DND-41 (cell line): ENCODE results near the gene LIMD2.
"Not testable (repeated sequence)": the region's sequence is repeated elsewhere in the genome, so short reads cannot be mapped to it uniquely, and the experiment has no call there.

ENCODE experiments used
- ATAC-seq: fragments of 200-7000 bp; cut with Tn5 transposase; 3 replicates; pipeline ENCODE4 v1.9.1; 2021; ENCODE audit warnings: low read depth; ENCODE audit not compliant: insufficient read depth
- DNase-seq: peaks from one replicate; pipeline ENCODE4 v3.0.0-alpha.2; 2020
- H2AFZ ChIP-seq: 2 replicates; pipeline ENCODE4 v1.6.0; 2012; ENCODE audit warnings: low read depth, low read length
- H3K27ac ChIP-seq: 2 replicates; pipeline ENCODE4 v1.5.1; 2012; ENCODE audit warnings: low read length, inconsistent platforms
- H3K27me3 ChIP-seq: fragments of 200-600 bp; sonication (generic); 2 replicates; pipeline ENCODE4 v1.6.0; 2012; ENCODE audit warnings: low read length, mild to moderate bottlenecking, inconsistent platforms; ENCODE audit not compliant: insufficient read depth, poor library complexity
- H3K36me3 ChIP-seq: 2 replicates; pipeline ENCODE4 v1.5.1; 2012; ENCODE audit warnings: low read length, inconsistent platforms; ENCODE audit not compliant: insufficient read depth
- H3K4me1 ChIP-seq: 2 replicates; pipeline ENCODE4 v1.5.1; 2012; ENCODE audit warnings: mild to moderate bottlenecking, low read length; ENCODE audit not compliant: insufficient read depth
- H3K4me2 ChIP-seq: 2 replicates; pipeline ENCODE4 v1.6.0; 2012; ENCODE audit warnings: mild to moderate bottlenecking, moderate library complexity, low read length, inconsistent platforms; ENCODE audit not compliant: insufficient read depth
- H3K4me3 ChIP-seq, 2 experiments: fragments of 200-600 bp in 1 of 2; shearing (Covaris generic) in 1 of 2; 2 replicates each; pipeline ENCODE4 v1.5.1; 2012 to 2016; ENCODE audit warnings: inconsistent platforms in 2 of 2, low read length in 2 of 2, mild to moderate bottlenecking in 2 of 2, low read depth in 1 of 2, moderate library complexity in 1 of 2
- H3K79me2 ChIP-seq: 2 replicates; pipeline ENCODE4 v1.6.0; 2012; ENCODE audit warnings: low read length, inconsistent platforms; ENCODE audit not compliant: insufficient read depth
- H3K9ac ChIP-seq: 2 replicates; pipeline ENCODE4 v1.6.0; 2012; ENCODE audit warnings: low read depth, mild to moderate bottlenecking, inconsistent platforms, low read length, moderate library complexity
- H3K9me3 ChIP-seq: 2 replicates; pipeline ENCODE4 v1.5.1; 2012; ENCODE audit warnings: low read length, moderate library complexity, mild to moderate bottlenecking, inconsistent platforms; ENCODE audit not compliant: insufficient read depth, severe bottlenecking
- H4K20me1 ChIP-seq: 2 replicates; pipeline ENCODE4 v1.6.0; 2012; ENCODE audit warnings: low read length; ENCODE audit not compliant: insufficient read depth
- EZH2 ChIP-seq: IDR thresholded peaks from 3 replicates; pipeline ENCODE4 v1.6.1; 2012; ENCODE audit warnings: borderline replicate concordance, low read depth, mild to moderate bottlenecking, moderate library complexity, low read length, inconsistent platforms; ENCODE audit not compliant: severe bottlenecking
- TF ChIP-seq, protein P1 (sequence below): IDR thresholded peaks from 2 replicates; pipeline ENCODE4 v1.5.1; 2012; ENCODE audit warnings: borderline replicate concordance, low read length, moderate library complexity, mild to moderate bottlenecking; ENCODE audit not compliant: poor library complexity, severe bottlenecking; ENCODE audit errors: extremely low read depth

Gene LIMD2

DNA sequence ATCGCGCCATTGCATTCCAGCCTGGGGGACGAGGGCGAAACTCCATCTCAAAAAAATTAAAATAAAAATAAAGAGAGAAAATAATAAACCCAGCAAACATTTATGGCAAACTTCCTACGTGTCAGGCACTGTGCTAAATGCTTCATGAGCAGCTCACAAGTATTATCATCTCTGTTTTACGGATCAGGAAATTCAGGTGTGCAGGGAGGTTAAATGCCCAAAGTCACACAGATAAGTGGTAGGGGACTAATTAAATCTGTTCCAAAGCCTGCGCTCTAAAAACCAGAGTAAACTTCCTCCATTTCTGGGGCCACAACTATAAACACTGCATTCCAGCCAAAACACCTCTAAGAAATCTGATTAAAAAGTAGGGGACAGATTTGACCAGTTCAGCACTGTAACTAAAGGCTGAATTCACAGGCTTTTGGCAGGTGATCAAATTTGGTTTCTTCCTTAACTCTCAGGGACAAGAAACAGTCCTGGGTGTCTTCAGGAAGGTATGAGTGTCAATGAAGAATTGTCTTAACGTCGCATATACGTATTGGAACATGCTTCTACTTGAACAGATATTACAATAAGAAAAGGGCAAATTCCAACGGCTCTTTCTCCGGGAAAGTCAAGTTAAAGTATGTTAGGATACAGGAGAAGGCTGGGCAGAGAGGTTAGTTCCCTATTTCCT lies 40.7 kb upstream of the LIMD2 start:
- no peak for DNase-seq
- Histone ChIP-seq H3K36me3 (peaks cover 3% of the 10 kb centered on the region; the same call in 1 of the 2 replicates), H3K79me2 (peaks cover 52% of the 10 kb centered on the region), H3K4me3 (peak overlapping the region; percentile 80 to 85; a peak in 3 of 4 replicates), H3K27ac (peak overlapping the region; percentile 85), H3K9ac (peak overlapping the region; percentile 91), H4K20me1 (no peaks in the 10 kb centered on the region), H3K4me1 (peaks cover 26% of the 10 kb centered on the region), H3K27me3 (no peaks in the 10 kb centered on the region), H2AFZ (peak overlapping the region; percentile 93), H3K4me2 (peak overlapping the region; percentile 72), H3K9me3 (no peaks in the 10 kb centered on the region)
- no peak for ATAC-seq
- TF ChIP-seq, protein P1, sequence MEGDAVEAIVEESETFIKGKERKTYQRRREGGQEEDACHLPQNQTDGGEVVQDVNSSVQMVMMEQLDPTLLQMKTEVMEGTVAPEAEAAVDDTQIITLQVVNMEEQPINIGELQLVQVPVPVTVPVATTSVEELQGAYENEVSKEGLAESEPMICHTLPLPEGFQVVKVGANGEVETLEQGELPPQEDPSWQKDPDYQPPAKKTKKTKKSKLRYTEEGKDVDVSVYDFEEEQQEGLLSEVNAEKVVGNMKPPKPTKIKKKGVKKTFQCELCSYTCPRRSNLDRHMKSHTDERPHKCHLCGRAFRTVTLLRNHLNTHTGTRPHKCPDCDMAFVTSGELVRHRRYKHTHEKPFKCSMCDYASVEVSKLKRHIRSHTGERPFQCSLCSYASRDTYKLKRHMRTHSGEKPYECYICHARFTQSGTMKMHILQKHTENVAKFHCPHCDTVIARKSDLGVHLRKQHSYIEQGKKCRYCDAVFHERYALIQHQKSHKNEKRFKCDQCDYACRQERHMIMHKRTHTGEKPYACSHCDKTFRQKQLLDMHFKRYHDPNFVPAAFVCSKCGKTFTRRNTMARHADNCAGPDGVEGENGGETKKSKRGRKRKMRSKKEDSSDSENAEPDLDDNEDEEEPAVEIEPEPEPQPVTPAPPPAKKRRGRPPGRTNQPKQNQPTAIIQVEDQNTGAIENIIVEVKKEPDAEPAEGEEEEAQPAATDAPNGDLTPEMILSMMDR, result no peak
- TF ChIP-seq EZH2, result no peak

DNA sequence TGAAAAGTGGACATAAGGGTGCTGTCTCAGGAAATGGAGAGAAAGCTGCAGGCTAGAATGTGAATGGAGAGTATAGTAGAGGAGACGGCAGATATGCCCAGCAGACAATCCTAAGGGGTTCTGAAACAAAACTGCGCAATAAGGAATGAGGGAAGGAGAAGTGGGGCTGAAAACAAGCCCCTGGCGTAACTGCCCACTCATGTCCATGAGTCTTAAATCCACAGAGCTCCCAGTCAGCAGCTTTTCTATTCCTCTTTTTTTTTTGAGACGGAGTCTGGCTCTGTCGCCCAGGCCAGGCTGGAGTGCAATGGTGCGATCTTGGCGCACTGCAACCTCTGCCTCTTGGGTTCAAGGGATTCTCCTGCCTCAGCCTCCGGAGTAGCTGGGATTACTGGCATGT lies 35.8 kb upstream of the LIMD2 start:
- Histone ChIP-seq H3K27ac (no peak overlapping the region), H3K9me3 (no peaks in the 10 kb centered on the region), H4K20me1 (no peaks in the 10 kb centered on the region), H2AFZ (no peak overlapping the region), H3K4me3 (no peak overlapping the region), H3K4me1 (peaks cover 10% of the 10 kb centered on the region), H3K27me3 (no peaks in the 10 kb centered on the region), H3K4me2 (no peak overlapping the region), H3K79me2 (peaks cover 52% of the 10 kb centered on the region), H3K36me3 (no peaks in the 10 kb centered on the region), H3K9ac (no peak overlapping the region)
- no peak for ATAC-seq
- no peak for DNase-seq
- TF ChIP-seq EZH2, result no peak
- TF ChIP-seq, protein P1, result no peak

DNA sequence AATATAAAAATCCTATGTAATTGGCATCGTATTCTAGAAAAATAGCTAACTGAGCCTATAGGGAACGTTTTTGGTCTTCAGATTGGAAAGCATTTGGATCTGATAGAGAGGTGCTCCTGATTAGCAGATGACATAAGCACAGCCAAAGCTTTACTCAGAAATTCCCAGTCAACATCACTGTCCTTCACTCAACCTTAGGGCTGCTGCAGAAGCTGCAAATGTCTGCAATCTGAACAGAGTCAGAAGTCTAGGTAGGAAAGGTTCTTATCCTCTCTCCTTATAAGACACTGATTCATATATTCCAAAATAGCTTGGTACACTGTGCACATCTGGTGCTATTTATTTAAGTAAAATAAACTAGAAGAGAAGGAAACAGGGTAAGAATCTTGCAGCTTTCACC lies 22.5 kb upstream of the LIMD2 start:
- no peak overlapping the region for H3K9ac ChIP-seq
- no peak overlapping the region for H3K27ac ChIP-seq
- H3K36me3 ChIP-seq, result peaks cover 31% of the 10 kb centered on the region; the same call in 1 of the 2 replicates
- ATAC-seq (no peak), DNase-seq (no peak)
- H3K27me3 ChIP-seq, result no peaks in the 10 kb centered on the region
- no peak overlapping the region for H2AFZ ChIP-seq
- H3K79me2 ChIP-seq, result no peaks in the 10 kb centered on the region
- no peak for TF ChIP-seq EZH2
- TF ChIP-seq, protein P1, result no peak
- no peak overlapping the region for H3K4me3 ChIP-seq
- H3K9me3 ChIP-seq, result no peaks in the 10 kb centered on the region
- H3K4me2 ChIP-seq, result no peak overlapping the region
- H4K20me1 ChIP-seq, result no peaks in the 10 kb centered on the region
- no peaks in the 10 kb centered on the region for H3K4me1 ChIP-seq

DNA sequence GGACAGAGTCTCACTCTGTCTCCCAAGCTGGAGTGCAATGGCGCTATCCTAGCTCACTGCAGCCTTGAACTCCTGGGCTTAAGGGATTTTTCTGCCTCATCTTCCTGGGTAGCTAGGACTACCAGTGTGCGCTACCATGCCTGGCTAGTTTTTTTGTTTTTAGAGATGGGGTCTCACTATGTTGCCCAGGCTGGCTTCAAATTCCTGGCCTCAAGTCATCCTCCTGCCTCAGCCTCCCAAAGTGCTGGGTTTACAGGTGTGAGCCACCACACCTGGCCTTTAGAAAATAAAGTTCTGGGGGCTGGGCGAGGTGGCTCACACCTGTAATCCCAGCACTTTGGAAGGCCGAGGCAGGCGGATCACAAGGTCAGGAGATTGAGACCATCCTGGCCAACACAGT lies 20.3 kb upstream of the LIMD2 start:
- peaks cover 19% of the 10 kb centered on the region; the same call in 1 of the 2 replicates for H3K36me3 ChIP-seq
- H3K4me3 ChIP-seq, H3K4me2 ChIP-seq, ATAC-seq, H2AFZ ChIP-seq, DNase-seq, H3K9ac ChIP-seq, H3K9me3 ChIP-seq, H3K4me1 ChIP-seq, H3K79me2 ChIP-seq, H3K27ac ChIP-seq, H3K27me3 ChIP-seq, H4K20me1 ChIP-seq: not testable (repeated sequence)
